ENCODE results near the gene LRBA. TPM values are rescaled to one million over a fixed set of nuclear protein-coding genes. Genes with fewer than 3 reads are reported as not detected.

The LRBA gene
- total RNA-seq, 1 experiment from 2014 or later, result 77.4 TPM

DNA sequence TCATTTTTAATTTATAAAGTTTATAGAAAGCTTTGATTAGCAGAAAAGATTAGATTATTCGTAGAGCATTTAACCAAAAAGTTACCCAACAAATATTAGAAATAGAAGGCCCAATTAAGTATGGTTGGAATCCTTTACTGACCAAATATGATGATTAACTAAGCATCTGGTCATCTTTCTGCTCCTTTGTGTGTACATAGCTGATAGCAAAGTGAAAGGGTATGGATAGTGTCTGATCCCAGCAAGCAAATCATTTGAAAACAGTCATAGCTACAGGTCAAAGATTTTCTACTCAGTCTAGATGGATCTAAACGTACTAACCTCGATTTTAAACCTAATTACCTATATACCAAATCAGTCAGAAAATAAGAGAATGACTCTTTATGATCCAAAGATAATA, 440.4 kb downstream of the LRBA start:
- H3K4me1 ChIP-seq (replicated peaks; ENCODE audit: insufficient read depth), result no peaks in the 10 kb centered on the region
- H3K27me3 ChIP-seq (ENCODE audit: insufficient read depth, low read depth), result no peaks in the 10 kb centered on the region
- H3K79me2 ChIP-seq (ENCODE audit: low read depth), result no peaks in the 10 kb centered on the region
- H3K9me2 ChIP-seq (ENCODE audit: insufficient read depth), result no peaks in the 10 kb centered on the region
- ChIA-PET CTCF (interaction anchor here (0.5 kb wide), 1 partner anchor 178 kb away, joined by 6 read pairs; no protein-coding TSS in a partner anchor), POLR2A (ENCODE audit: unreplicated experiment) (no interaction called here)
- no peaks in the 10 kb centered on the region for H3F3A ChIP-seq (ENCODE audit: insufficient read depth, low read depth)
- H3K9me3 ChIP-seq (ENCODE audit: insufficient read depth, low read depth), result no peaks in the 10 kb centered on the region
- H4K20me1 ChIP-seq (ENCODE audit: insufficient read depth), result no peaks in the 10 kb centered on the region
- DNase-seq, result no peak
- BruUV-seq (replicated peaks), result no TSS peak
- no peak overlapping the region for H3K4me3 ChIP-seq
- TF ChIP-seq, protein P1, sequence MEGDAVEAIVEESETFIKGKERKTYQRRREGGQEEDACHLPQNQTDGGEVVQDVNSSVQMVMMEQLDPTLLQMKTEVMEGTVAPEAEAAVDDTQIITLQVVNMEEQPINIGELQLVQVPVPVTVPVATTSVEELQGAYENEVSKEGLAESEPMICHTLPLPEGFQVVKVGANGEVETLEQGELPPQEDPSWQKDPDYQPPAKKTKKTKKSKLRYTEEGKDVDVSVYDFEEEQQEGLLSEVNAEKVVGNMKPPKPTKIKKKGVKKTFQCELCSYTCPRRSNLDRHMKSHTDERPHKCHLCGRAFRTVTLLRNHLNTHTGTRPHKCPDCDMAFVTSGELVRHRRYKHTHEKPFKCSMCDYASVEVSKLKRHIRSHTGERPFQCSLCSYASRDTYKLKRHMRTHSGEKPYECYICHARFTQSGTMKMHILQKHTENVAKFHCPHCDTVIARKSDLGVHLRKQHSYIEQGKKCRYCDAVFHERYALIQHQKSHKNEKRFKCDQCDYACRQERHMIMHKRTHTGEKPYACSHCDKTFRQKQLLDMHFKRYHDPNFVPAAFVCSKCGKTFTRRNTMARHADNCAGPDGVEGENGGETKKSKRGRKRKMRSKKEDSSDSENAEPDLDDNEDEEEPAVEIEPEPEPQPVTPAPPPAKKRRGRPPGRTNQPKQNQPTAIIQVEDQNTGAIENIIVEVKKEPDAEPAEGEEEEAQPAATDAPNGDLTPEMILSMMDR (conservative IDR thresholded peaks at IDR 0.05), result no peak
- no peak for TF ChIP-seq EZH2 (IDR thresholded peaks at IDR 0.05; ENCODE audit: low read depth)
- no peaks in the 10 kb centered on the region for H3K36me3 ChIP-seq (ENCODE audit: low read depth)
- H2AFZ ChIP-seq, result no peak overlapping the region
- no peak overlapping the region for H3K4me2 ChIP-seq
- no peak overlapping the region for H3K27ac ChIP-seq
- intact Hi-C loops (cut with micrococcal nuclease; ENCODE audit: unreplicated experiment), result no loop called here

DNA sequence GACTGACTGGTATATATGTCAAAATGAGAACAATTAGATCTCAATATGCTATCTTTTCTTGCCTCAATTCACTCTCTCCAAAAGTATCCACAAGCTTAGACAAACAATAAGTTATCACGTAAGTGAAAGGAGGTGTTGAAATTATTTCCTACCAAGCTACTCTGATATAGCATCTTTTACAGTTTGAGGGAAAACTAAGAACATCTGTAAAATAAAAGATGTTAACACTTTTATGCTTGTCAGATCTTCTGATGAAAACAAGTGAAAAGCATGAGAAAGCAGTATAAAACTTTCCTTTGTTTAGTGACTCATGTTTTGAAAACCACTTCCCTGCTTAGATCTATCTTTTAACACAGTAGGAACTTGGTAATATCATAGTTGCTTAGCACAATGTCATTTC, 441.6 kb downstream of the LRBA start:
- H3K27me3 ChIP-seq (ENCODE audit: insufficient read depth, low read depth), result no peaks in the 10 kb centered on the region
- intact Hi-C loops (cut with micrococcal nuclease; ENCODE audit: unreplicated experiment), result no loop called here
- H3K79me2 ChIP-seq (ENCODE audit: low read depth), result no peaks in the 10 kb centered on the region
- H3K27ac ChIP-seq, result no peak overlapping the region
- H3K4me2 ChIP-seq, result no peak overlapping the region
- no TSS peak for BruUV-seq (replicated peaks)
- CTCF ChIA-PET, result interaction anchor here (0.6 kb wide), 1 partner anchor 293 kb away, joined by 3 read pairs; no protein-coding TSS in a partner anchor
- no peaks in the 10 kb centered on the region for H3F3A ChIP-seq (ENCODE audit: insufficient read depth, low read depth)
- POLR2A ChIA-PET (ENCODE audit: unreplicated experiment), result no interaction called here
- H3K9me2 ChIP-seq (ENCODE audit: insufficient read depth), result no peaks in the 10 kb centered on the region
- DNase-seq, result no peak
- no peak overlapping the region for H3K4me3 ChIP-seq
- no peaks in the 10 kb centered on the region for H3K9me3 ChIP-seq (ENCODE audit: insufficient read depth, low read depth)
- H3K36me3 ChIP-seq (ENCODE audit: low read depth), result no peaks in the 10 kb centered on the region
- H4K20me1 ChIP-seq (ENCODE audit: insufficient read depth), result no peaks in the 10 kb centered on the region
- no peak overlapping the region for H2AFZ ChIP-seq
- no peaks in the 10 kb centered on the region for H3K4me1 ChIP-seq (replicated peaks; ENCODE audit: insufficient read depth)
- TF ChIP-seq, protein P1 (conservative IDR thresholded peaks at IDR 0.05), result no peak
- TF ChIP-seq EZH2 (IDR thresholded peaks at IDR 0.05; ENCODE audit: low read depth), result no peak

DNA sequence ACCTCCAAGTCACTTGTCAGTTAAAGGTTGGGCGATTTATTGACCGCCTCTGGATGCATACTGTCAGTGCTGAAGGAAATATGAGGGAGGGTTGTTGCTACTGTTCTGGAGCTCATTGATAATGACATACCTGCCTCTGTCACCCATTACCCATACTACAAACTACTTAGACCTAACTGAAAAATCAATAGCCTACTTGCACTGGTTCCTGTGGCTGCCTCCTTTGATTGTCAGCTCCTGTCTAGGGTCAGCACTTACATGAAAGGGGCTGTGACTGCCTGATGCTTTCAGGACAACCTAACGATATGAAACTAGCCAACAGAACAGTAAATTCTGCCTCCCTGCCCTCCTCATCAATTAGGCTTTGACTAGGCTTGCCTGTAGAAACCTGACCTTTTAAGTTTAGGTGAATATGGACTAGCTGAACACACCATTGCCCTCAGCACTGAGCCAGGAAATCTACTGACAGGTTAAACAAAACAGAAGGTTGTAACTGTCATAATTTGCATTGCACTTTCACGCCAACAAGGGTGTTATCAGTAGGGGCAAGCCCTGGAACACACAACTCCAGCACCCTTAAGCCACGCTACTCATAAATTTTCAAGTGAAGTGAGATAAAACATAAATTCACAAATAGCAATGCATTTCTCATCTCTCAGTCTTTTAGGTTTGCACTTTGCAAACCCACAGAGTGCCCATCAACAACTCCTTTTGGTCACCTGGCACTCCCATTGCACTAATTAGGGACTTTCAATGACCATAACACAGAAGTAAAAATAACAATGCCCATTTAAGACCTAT, 442.2 kb downstream of the LRBA start:
- no peaks in the 10 kb centered on the region for H3F3A ChIP-seq (ENCODE audit: insufficient read depth, low read depth)
- H3K4me1 ChIP-seq (replicated peaks; ENCODE audit: insufficient read depth), result no peaks in the 10 kb centered on the region
- no peak for DNase-seq
- BruUV-seq (replicated peaks), result no TSS peak
- no peaks in the 10 kb centered on the region for H3K27me3 ChIP-seq (ENCODE audit: insufficient read depth, low read depth)
- H3K9me3 ChIP-seq (ENCODE audit: insufficient read depth, low read depth), result no peaks in the 10 kb centered on the region
- no peaks in the 10 kb centered on the region for H3K79me2 ChIP-seq (ENCODE audit: low read depth)
- no peaks in the 10 kb centered on the region for H3K36me3 ChIP-seq (ENCODE audit: low read depth)
- no peak overlapping the region for H3K27ac ChIP-seq
- intact Hi-C loops (cut with micrococcal nuclease; ENCODE audit: unreplicated experiment), result no loop called here
- TF ChIP-seq EZH2 (IDR thresholded peaks at IDR 0.05; ENCODE audit: low read depth), result no peak
- TF ChIP-seq, protein P1 (conservative IDR thresholded peaks at IDR 0.05), result no peak
- no peaks in the 10 kb centered on the region for H3K9me2 ChIP-seq (ENCODE audit: insufficient read depth)
- H3K4me2 ChIP-seq, result no peak overlapping the region
- POLR2A ChIA-PET (ENCODE audit: unreplicated experiment), result no interaction called here
- no peak overlapping the region for H3K4me3 ChIP-seq
- no peaks in the 10 kb centered on the region for H4K20me1 ChIP-seq (ENCODE audit: insufficient read depth)
- CTCF ChIA-PET, result interaction anchor here (0.6 kb wide), 1 partner anchor 293 kb away, joined by 3 read pairs; no protein-coding TSS in a partner anchor
- no peak overlapping the region for H2AFZ ChIP-seq

All from PC-9 (cell line).